HUES64 (cell line): ENCODE measurements around the gene TMEM150C.
"Not testable (repeated sequence)": the region's sequence is repeated elsewhere in the genome, so short reads cannot be mapped to it uniquely, and the experiment has no call there.

Experiments used
- H3K27ac ChIP-seq: 2 replicates; pipeline ENCODE4 v1.7.0; 2013; ENCODE audit warnings: low read depth, low read length, inconsistent platforms
- H3K27me3 ChIP-seq: 2 replicates; pipeline ENCODE4 v1.6.1; 2013; ENCODE audit warnings: mild to moderate bottlenecking, low read length; ENCODE audit not compliant: insufficient read depth
- H3K36me3 ChIP-seq: 2 replicates; pipeline ENCODE4 v1.6.1; 2013; ENCODE audit warnings: mild to moderate bottlenecking, low read length; ENCODE audit not compliant: insufficient read depth
- H3K4me1 ChIP-seq: 2 replicates; pipeline ENCODE4 v1.6.1; 2013; ENCODE audit warnings: mild to moderate bottlenecking, low read length, moderate library complexity; ENCODE audit not compliant: insufficient read depth
- H3K4me3 ChIP-seq: 2 replicates; pipeline ENCODE4 v1.5.1; 2013; ENCODE audit warnings: mild to moderate bottlenecking, low read length, moderate library complexity
- H3K9ac ChIP-seq: 2 replicates; pipeline ENCODE4 v1.6.1; 2013; ENCODE audit warnings: mild to moderate bottlenecking, low read depth, low read length
- H3K9me3 ChIP-seq: 2 replicates; pipeline ENCODE4 v1.6.1; 2013; ENCODE audit warnings: low read depth, low read length; ENCODE audit not compliant: insufficient read depth
- WGBS: fragments of 150-250, 120-280 bp; methylation state at CpG from one replicate; pipeline ENCODE4 v1.1.7; 2013; ENCODE audit warnings: missing lambda C conversion rate; 5-methylcytosine and 5-hydroxymethylcytosine counted together

Gene TMEM150C

DNA sequence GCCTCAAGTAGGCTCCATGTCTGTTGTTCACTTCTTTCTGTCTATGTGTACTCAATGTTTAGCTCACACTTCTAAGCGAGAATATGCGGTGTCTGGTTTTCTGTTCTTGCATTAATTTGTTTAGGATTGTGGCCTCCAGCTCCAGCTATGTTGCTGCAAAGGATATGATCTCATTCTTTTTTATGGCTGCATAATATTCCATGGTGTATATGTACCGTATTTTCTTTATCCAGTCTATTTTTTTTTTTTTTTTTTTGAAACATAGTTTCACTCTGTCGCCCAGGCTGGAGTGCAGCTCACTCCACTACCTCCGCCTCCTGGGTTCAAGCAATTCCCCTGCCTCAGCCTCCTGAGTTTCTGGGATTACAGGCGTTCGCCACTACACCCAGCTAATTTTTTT is 5.7 kb upstream of the TMEM150C start:
- 91% methylated on average over 6 of the region's 7 CpGs for WGBS
- Histone ChIP-seq H3K27me3 (peaks cover 2% of the 10 kb centered on the region; the same call in 1 of the 2 replicates), H3K9me3 (no peaks in the 10 kb centered on the region), H3K36me3 (no peaks in the 10 kb centered on the region), H3K9ac (no peak overlapping the region), H3K4me3 (no peak overlapping the region), H3K4me1 (peaks cover 11% of the 10 kb centered on the region), H3K27ac (no peak overlapping the region)

GRCh38 chr4:82562564-82562854 is 721 bp upstream of the TMEM150C start:
- H3K27me3 ChIP-seq: peaks cover 27% of the 10 kb centered on the region
- H3K4me3 ChIP-seq: peak overlapping the region; percentile 44
- no peak overlapping the region for H3K27ac ChIP-seq
- 67% methylated on average over 4 of the region's 4 CpGs for WGBS
- no peaks in the 10 kb centered on the region for H3K36me3 ChIP-seq
- H3K9ac ChIP-seq: no peak overlapping the region
- H3K4me1 ChIP-seq: peaks cover 15% of the 10 kb centered on the region
- H3K9me3 ChIP-seq: no peaks in the 10 kb centered on the region

- Histone ChIP-seq H3K9me3 (no peaks in the 10 kb centered on the region), H3K9ac (peak overlapping the region; percentile 47), H3K4me1 (peaks cover 15% of the 10 kb centered on the region), H3K27me3 (peaks cover 27% of the 10 kb centered on the region), H3K36me3 (no peaks in the 10 kb centered on the region), H3K4me3 (peak overlapping the region; percentile 44), H3K27ac (no peak overlapping the region)
- 14% methylated on average over 61 of the region's 61 CpGs for WGBS
Observed at GRCh38 chr4:82560853-82561785, 669 bp downstream of the TMEM150C start.

- no peaks in the 10 kb centered on the region for H3K9me3 ChIP-seq
- no peak overlapping the region for H3K9ac ChIP-seq
- H3K4me3 ChIP-seq: no peak overlapping the region
- WGBS: 85% methylated on average over 2 of the region's 4 CpGs
- peaks cover 27% of the 10 kb centered on the region for H3K27me3 ChIP-seq
- H3K4me1 ChIP-seq: peaks cover 15% of the 10 kb centered on the region
- H3K27ac ChIP-seq: no peak overlapping the region
- no peaks in the 10 kb centered on the region for H3K36me3 ChIP-seq
Observed at GRCh38 chr4:82559735-82560120, 2.1 kb downstream of the TMEM150C start.

DNA sequence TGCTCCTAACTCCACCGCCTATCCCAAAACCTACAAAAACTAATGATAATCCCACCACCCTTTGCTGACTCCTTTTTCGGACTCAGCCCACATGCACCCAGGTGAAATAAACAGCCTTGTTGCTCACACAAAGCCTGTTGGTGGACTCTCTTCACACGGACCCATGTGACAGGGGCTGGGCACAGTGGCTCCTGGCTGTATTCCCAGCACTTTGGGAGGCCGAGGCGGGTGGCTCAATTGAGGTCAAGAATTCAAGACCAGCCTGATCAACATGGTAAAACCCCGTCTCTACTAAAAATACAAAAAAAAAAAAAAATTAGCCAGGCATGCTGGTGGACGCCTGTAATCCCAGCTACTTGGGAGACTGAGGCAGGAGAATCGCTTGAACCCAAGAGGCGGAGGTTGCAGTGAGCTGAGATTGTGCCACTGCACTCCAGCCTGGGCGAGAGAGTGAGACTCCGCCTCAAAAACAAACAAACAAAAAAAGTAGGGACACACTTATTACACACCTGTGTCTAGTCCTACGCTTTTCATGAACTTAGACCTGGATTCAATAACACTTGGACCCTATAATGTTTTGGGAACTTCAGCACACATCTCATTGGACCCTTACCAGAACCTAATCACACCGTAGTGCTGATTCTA is 2.6 kb downstream of the TMEM150C start:
- 92% methylated on average over 13 of the region's 13 CpGs for WGBS
- H3K9me3 ChIP-seq, H3K36me3 ChIP-seq, H3K4me3 ChIP-seq, H3K9ac ChIP-seq, H3K27ac ChIP-seq: not testable (repeated sequence)
- H3K27me3 ChIP-seq: peaks cover 27% of the 10 kb centered on the region
- H3K4me1 ChIP-seq: peaks cover 13% of the 10 kb centered on the region

DNA sequence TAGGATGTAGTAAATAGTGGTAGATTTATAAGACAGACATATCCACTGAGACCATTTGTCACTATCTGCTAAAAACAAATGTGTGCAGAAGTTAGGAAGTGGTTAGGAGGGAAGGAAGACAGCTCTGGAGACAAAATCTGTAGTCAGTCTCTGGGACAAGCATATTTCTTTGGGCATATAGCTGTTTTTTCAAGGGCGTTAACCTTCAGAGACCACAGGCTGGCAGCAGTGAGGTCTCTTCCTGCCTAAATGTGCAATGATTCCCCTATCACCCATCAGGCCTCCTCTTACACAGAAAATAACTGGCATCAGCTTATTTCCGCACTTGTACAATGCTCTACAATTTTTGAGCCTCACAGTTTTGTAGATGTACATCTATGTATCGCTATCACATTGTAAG is 6.5 kb downstream of the TMEM150C start:
- 87% methylated on average over 3 of the region's 3 CpGs for WGBS

GRCh38 chr4:82553020-82553419 is 8.8 kb downstream of the TMEM150C start:
- no peak overlapping the region for H3K4me3 ChIP-seq
- H3K9me3 ChIP-seq: no peaks in the 10 kb centered on the region
- H3K27me3 ChIP-seq: no peaks in the 10 kb centered on the region
- H3K4me1 ChIP-seq: no peaks in the 10 kb centered on the region
- H3K27ac ChIP-seq: no peak overlapping the region
- 93% methylated on average over 2 of the region's 3 CpGs for WGBS
- H3K36me3 ChIP-seq: no peaks in the 10 kb centered on the region
- H3K9ac ChIP-seq: no peak overlapping the region

More for the DNA sequence above, 6.5 kb downstream of the TMEM150C start:
- Histone ChIP-seq H3K4me1 (no peaks in the 10 kb centered on the region), H3K4me3 (no peak overlapping the region), H3K9ac (no peak overlapping the region), H3K27ac (no peak overlapping the region), H3K27me3 (peaks cover 10% of the 10 kb centered on the region), H3K9me3 (no peaks in the 10 kb centered on the region), H3K36me3 (no peaks in the 10 kb centered on the region)

GRCh38 chr4:82551734-82552133 is 10.1 kb downstream of the TMEM150C start:
- Histone ChIP-seq H3K27ac (no peak overlapping the region), H3K4me3 (no peak overlapping the region), H3K9me3 (no peaks in the 10 kb centered on the region), H3K9ac (no peak overlapping the region), H3K27me3 (no peaks in the 10 kb centered on the region), H3K4me1 (no peaks in the 10 kb centered on the region), H3K36me3 (no peaks in the 10 kb centered on the region)
- WGBS: 67% methylated on average over 2 of the region's 2 CpGs

DNA sequence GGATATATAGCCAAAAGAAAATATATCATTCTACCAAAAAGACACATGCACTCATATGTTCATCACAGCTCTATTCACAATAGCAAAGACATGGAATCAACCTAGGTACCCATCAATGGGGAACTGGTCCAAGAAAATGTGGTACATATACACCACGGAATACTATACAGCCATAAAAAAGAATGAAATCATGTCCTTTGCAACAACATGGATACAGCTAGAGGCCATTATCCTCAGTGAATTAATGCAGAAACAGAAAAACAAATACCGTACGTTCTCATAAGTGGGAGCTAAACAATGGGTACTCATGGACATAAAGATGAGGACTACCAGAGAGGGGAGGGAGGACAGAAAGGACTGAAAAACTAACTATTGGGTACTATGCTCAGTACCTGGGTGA is 13.9 kb downstream of the TMEM150C start:
- not testable (repeated sequence) for H3K9me3 ChIP-seq, H3K27me3 ChIP-seq, H3K4me3 ChIP-seq, H3K4me1 ChIP-seq, H3K36me3 ChIP-seq, H3K27ac ChIP-seq, H3K9ac ChIP-seq
- 94% methylated on average over 3 of the region's 3 CpGs for WGBS

GRCh38 chr4:82543131-82543530 is 18.7 kb downstream of the TMEM150C start:
- Histone ChIP-seq H3K27ac (no peak overlapping the region), H3K9me3 (no peaks in the 10 kb centered on the region), H3K4me3 (no peak overlapping the region), H3K36me3 (no peaks in the 10 kb centered on the region), H3K27me3 (no peaks in the 10 kb centered on the region), H3K4me1 (no peaks in the 10 kb centered on the region), H3K9ac (no peak overlapping the region)
- 100% methylated on average over 1 of the region's 1 CpG for WGBS

- WGBS: 86% methylated on average over 3 of the region's 3 CpGs
- no peaks in the 10 kb centered on the region for H3K27me3 ChIP-seq
- no peak overlapping the region for H3K27ac ChIP-seq
- no peak overlapping the region for H3K4me3 ChIP-seq
- H3K36me3 ChIP-seq: no peaks in the 10 kb centered on the region
- H3K9ac ChIP-seq: no peak overlapping the region
- no peaks in the 10 kb centered on the region for H3K4me1 ChIP-seq
- no peaks in the 10 kb centered on the region for H3K9me3 ChIP-seq
Observed at GRCh38 chr4:82542642-82543041, 19.1 kb downstream of the TMEM150C start.
